ENCODE measurements around the gene HSBP1L1.

The HSBP1L1 gene

GRCh38 chr18:79944126-79944731 lies 20.2 kb upstream of the HSBP1L1 start:
- DNase-seq (ENCODE audit: extremely low spot score, insufficient read length, low read depth): no peak
- FAIRE-seq: no peak

GRCh38 chr18:79944746-79945117 lies 19.7 kb upstream of the HSBP1L1 start:
- no peak for DNase-seq (ENCODE audit: extremely low spot score, insufficient read length, low read depth)
- FAIRE-seq: no peak

GRCh38 chr18:79945118-79946042 lies 19.1 kb upstream of the HSBP1L1 start:
- no peak for DNase-seq (ENCODE audit: extremely low spot score, insufficient read length, low read depth)
- FAIRE-seq: peak; percentile 55

- DNase-seq (ENCODE audit: extremely low spot score, insufficient read length, low read depth) (no peak), FAIRE-seq (no peak)
Observed at GRCh38 chr18:79947054-79947755, 17.2 kb upstream of the HSBP1L1 start.

- FAIRE-seq (no peak), DNase-seq (ENCODE audit: extremely low spot score, insufficient read length, low read depth) (no peak)
Observed at GRCh38 chr18:79947881-79948610, 16.4 kb upstream of the HSBP1L1 start.

- FAIRE-seq: no peak
- DNase-seq (ENCODE audit: extremely low spot score, insufficient read length, low read depth): no peak
Observed at GRCh38 chr18:79948719-79949411, 15.6 kb upstream of the HSBP1L1 start.

GRCh38 chr18:79949697-79950487 lies 14.6 kb upstream of the HSBP1L1 start:
- FAIRE-seq (peak; percentile 91), DNase-seq (ENCODE audit: extremely low spot score, insufficient read length, low read depth) (no peak)

- FAIRE-seq (no peak), DNase-seq (ENCODE audit: extremely low spot score, insufficient read length, low read depth) (no peak)
Observed at GRCh38 chr18:79950515-79951341, 13.7 kb upstream of the HSBP1L1 start.

GRCh38 chr18:79951545-79952455 lies 12.6 kb upstream of the HSBP1L1 start, which contains the start of gene SLC66A2:
Gene SLC66A2, minus strand, starts transcription at chr18:79951653. Its CDS starts 727 bp downstream, at chr18:79950926.
- peak; percentile 85 for DNase-seq (ENCODE audit: extremely low spot score, insufficient read length, low read depth)
- peak; percentile 86 for FAIRE-seq

- FAIRE-seq: no peak
Observed at GRCh38 chr18:79952456-79952995, 11.9 kb upstream of the HSBP1L1 start.

GRCh38 chr18:79952996-79953559 lies 11.4 kb upstream of the HSBP1L1 start:
- no peak for FAIRE-seq
- no peak for DNase-seq (ENCODE audit: extremely low spot score, insufficient read length, low read depth)

More at GRCh38 chr18:79952456-79952995, 11.9 kb upstream of the HSBP1L1 start:
- DNase-seq (ENCODE audit: extremely low spot score, insufficient read length, low read depth): no peak

GRCh38 chr18:79953971-79954651 lies 10.3 kb upstream of the HSBP1L1 start:
- FAIRE-seq (no peak), DNase-seq (ENCODE audit: extremely low spot score, insufficient read length, low read depth) (no peak)

- FAIRE-seq: no peak
- no peak for DNase-seq (ENCODE audit: extremely low spot score, insufficient read length, low read depth)
Observed at GRCh38 chr18:79954791-79955190, 9.7 kb upstream of the HSBP1L1 start.

- FAIRE-seq (no peak), DNase-seq (ENCODE audit: extremely low spot score, insufficient read length, low read depth) (no peak)
Observed at GRCh38 chr18:79955302-79956075, 9.0 kb upstream of the HSBP1L1 start.

- DNase-seq (ENCODE audit: extremely low spot score, insufficient read length, low read depth): no peak
- no peak for FAIRE-seq
Observed at GRCh38 chr18:79956276-79956675, 8.2 kb upstream of the HSBP1L1 start.

All from GM18507 (cell line).